ENCODE data around the gene CAPSL. TPM values are rescaled to one million over a fixed set of nuclear protein-coding genes. Genes with fewer than 3 reads are reported as not detected.

The CAPSL gene
- total and polyA plus RNA-seq, 9 of the 15 experiments (the other 6 are each of a cell fraction or from before 2014, with no cell fraction given): not detected

- POLR2A ChIA-PET: no interaction called here
Observed at GRCh38 chr5:35887321-35888100, 50.9 kb downstream of the CAPSL start.

More at GRCh38 chr5:35887321-35888100, 50.9 kb downstream of the CAPSL start:
- ATAC-seq (no peak), DNase-seq (ENCODE audit: extremely low read depth in 1 of 4, low spot score in 3 of 4) (no peak), FAIRE-seq (no peak)
- Histone ChIP-seq H3K9ac (ENCODE audit: insufficient read depth in 1 of 2, low read depth in 2 of 2, low read length in 2 of 2) (no peak overlapping the region), H2AFZ (ENCODE audit: low read depth, low read length) (no peak overlapping the region), H3K4me3 (no peak overlapping the region), H3K4me1 (replicated peaks in 1 of 2; ENCODE audit: control insufficient read depth in 2 of 2, insufficient read depth in 2 of 2, low read length in 2 of 2) (no peaks in the 10 kb centered on the region), H4K20me1 (replicated peaks; ENCODE audit: control insufficient read depth, insufficient read depth, low read length) (no peaks in the 10 kb centered on the region), H3K4me2 (ENCODE audit: insufficient read depth, low read length) (no peak overlapping the region), H3K9me1 (ENCODE audit: control insufficient read depth, insufficient read depth, low read length) (no peaks in the 10 kb centered on the region), H3K79me2 (ENCODE audit: control insufficient read depth, insufficient read depth, low read length) (no peaks in the 10 kb centered on the region), H3K36me3 (ENCODE audit: control insufficient read depth, insufficient read depth, low read length) (no peaks in the 10 kb centered on the region), H3K27ac (ENCODE audit: extremely low read depth, low read depth, low read length) (no peak overlapping the region), H3K9me3 (replicated peaks; ENCODE audit: control insufficient read depth, insufficient read depth, low read depth, low read length) (no peaks in the 10 kb centered on the region), H3K27me3 (ENCODE audit: control insufficient read depth in 2 of 2, insufficient read depth in 2 of 2, low read length in 2 of 2) (no peaks in the 10 kb centered on the region)
- CTCF ChIA-PET (ENCODE audit: low intra/inter-chr PET ratio): interaction anchor here (0.6 kb wide), 1 partner anchor 104 kb away, joined by 5 read pairs; the partner anchor contains the start of gene UGT3A1
- intact Hi-C loops (cut with micrococcal nuclease): no loop called here
- in situ Hi-C loops (cut with MboI): no loop called here
- TF ChIP-seq HINFP (tag; conservative IDR thresholded peaks at IDR 0.05; ENCODE audit: low read depth) (no peak), TFE3 (CRISPR knock-in tag; IDR thresholded peaks at IDR 0.05) (peak; percentile 42; the same call in 1 of the 2 replicates), ZNF431 (CRISPR knock-in tag; IDR thresholded peaks at IDR 0.05) (no peak)
- WGBS (ENCODE audit: insufficient coverage, low coverage, missing lambda C conversion rate): 3% methylated on average over 5 of the region's 5 CpGs
- no TSS peak for BruUV-seq (replicated peaks)
